SK-N-MC (cell line): ENCODE results near the gene TBC1D3B.
"Not testable (repeated sequence)": the region's sequence is repeated elsewhere in the genome, so short reads cannot be mapped to it uniquely, and the experiment has no call there.

Experiments used
- DNase-seq: peaks from one replicate; pipeline ENCODE4 v3.0.0-alpha.2; 2011; ENCODE audit warnings: low read depth, low spot score
- H3K27ac ChIP-seq: fragments of 200-600 bp; sonication (generic); 2 replicates; pipeline ENCODE4 v1.5.1; 2016; ENCODE audit warnings: mixed run types
- H3K36me3 ChIP-seq: fragments of 200-600 bp; sonication (generic); 2 replicates; pipeline ENCODE4 v1.6.1; 2017; ENCODE audit warnings: antibody characterized with exemption, low read length, mixed read lengths; ENCODE audit not compliant: insufficient read depth
- H3K4me3 ChIP-seq: fragments of 200-600 bp; sonication (generic); 2 replicates; pipeline ENCODE4 v1.5.1; 2016
- H3K9ac ChIP-seq: fragments of 200-600 bp; sonication (generic); 2 replicates; pipeline ENCODE4 v1.8.0; 2017; ENCODE audit warnings: mixed run types, mixed read lengths; ENCODE audit not compliant: insufficient read length
- H3K9me3 ChIP-seq: fragments of 200-600 bp; sonication (generic); 2 replicates; pipeline ENCODE4 v1.6.1; 2017; ENCODE audit warnings: low read depth, mild to moderate bottlenecking, antibody characterized with exemption, low read length, moderate library complexity, mixed read lengths
- EZH2 ChIP-seq: fragments of 200-600 bp; sonication (generic); IDR thresholded peaks from one replicate; pipeline ENCODE4 v1.6.1; 2017; ENCODE audit warnings: antibody characterized with exemption
- FOXP2 ChIP-seq: optimal IDR thresholded peaks from 2 replicates; pipeline ENCODE3; 2011; ENCODE audit warnings: mild to moderate bottlenecking, moderate library complexity; ENCODE audit not compliant: insufficient read depth; ENCODE audit errors: extremely low read length, control extremely low read depth
- POLR2AphosphoS5 ChIP-seq: IDR thresholded peaks from 2 replicates; pipeline ENCODE4 v1.6.1; 2012; ENCODE audit warnings: mild to moderate bottlenecking, low read depth, low read length, borderline replicate concordance

TBC1D3B gene

GRCh38 chr17:36193216-36193775 is 16.9 kb upstream of the TBC1D3B start:
- no peak overlapping the region for H3K27ac ChIP-seq
- H3K9ac ChIP-seq = no peak overlapping the region
- TF ChIP-seq FOXP2 = no peak
- no peak for TF ChIP-seq EZH2
- no peak for TF ChIP-seq POLR2AphosphoS5

GRCh38 chr17:36190549-36191330 is 14.3 kb upstream of the TBC1D3B start:
- not testable (repeated sequence) for H3K27ac ChIP-seq, H3K4me3 ChIP-seq, H3K9ac ChIP-seq, H3K36me3 ChIP-seq, H3K9me3 ChIP-seq, DNase-seq

More at GRCh38 chr17:36193216-36193775, 16.9 kb upstream of the TBC1D3B start:
- Histone ChIP-seq H3K9me3 (no peaks in the 10 kb centered on the region), H3K36me3 (no peaks in the 10 kb centered on the region), H3K4me3 (no peak overlapping the region)
- DNase-seq = no peak

- H3K27ac ChIP-seq, H3K36me3 ChIP-seq, H3K9me3 ChIP-seq, DNase-seq, H3K4me3 ChIP-seq, H3K9ac ChIP-seq: not testable (repeated sequence)
Observed at GRCh38 chr17:36189993-36190392, 13.6 kb upstream of the TBC1D3B start.

- H3K4me3 ChIP-seq = no peak overlapping the region
- no peak overlapping the region for H3K9ac ChIP-seq
- TF ChIP-seq EZH2 (no peak), FOXP2 (no peak), POLR2AphosphoS5 (no peak)
- H3K9me3 ChIP-seq = no peaks in the 10 kb centered on the region
- H3K36me3 ChIP-seq = no peaks in the 10 kb centered on the region
- no peak overlapping the region for H3K27ac ChIP-seq
- DNase-seq = no peak
Observed at GRCh38 chr17:36188891-36189306, 12.5 kb upstream of the TBC1D3B start.

- not testable (repeated sequence) for H3K4me3 ChIP-seq, H3K9ac ChIP-seq, H3K27ac ChIP-seq, DNase-seq, H3K9me3 ChIP-seq, H3K36me3 ChIP-seq
Observed at GRCh38 chr17:36187943-36188665, 11.7 kb upstream of the TBC1D3B start.

GRCh38 chr17:36186810-36187763 is 10.7 kb upstream of the TBC1D3B start:
- not testable (repeated sequence) for H3K27ac ChIP-seq, H3K9ac ChIP-seq, H3K4me3 ChIP-seq, H3K9me3 ChIP-seq, DNase-seq, H3K36me3 ChIP-seq

GRCh38 chr17:36185416-36185815 is 9.0 kb upstream of the TBC1D3B start:
- no peak for DNase-seq
- Histone ChIP-seq H3K9ac (no peak overlapping the region), H3K9me3 (no peaks in the 10 kb centered on the region), H3K27ac (no peak overlapping the region), H3K4me3 (no peak overlapping the region), H3K36me3 (no peaks in the 10 kb centered on the region)
- TF ChIP-seq FOXP2 = no peak
- TF ChIP-seq EZH2 = no peak
- TF ChIP-seq POLR2AphosphoS5 = no peak

- TF ChIP-seq FOXP2 (no peak), EZH2 (no peak), POLR2AphosphoS5 (no peak)
- Histone ChIP-seq H3K9me3 (no peaks in the 10 kb centered on the region), H3K9ac (no peak overlapping the region), H3K36me3 (no peaks in the 10 kb centered on the region), H3K27ac (no peak overlapping the region), H3K4me3 (no peak overlapping the region)
- no peak for DNase-seq
Observed at GRCh38 chr17:36184023-36184765, 7.8 kb upstream of the TBC1D3B start.
